ENCODE results near the gene IRGQ.

GRCh38 chr19:43640424-43640757 is 44.5 kb upstream of the IRGQ start:
- TF ChIP-seq CTCF (conservative IDR thresholded peaks at IDR 0.05; ENCODE audit: low read depth, low read length) (no peak), EZH2 (IDR thresholded peaks at IDR 0.05; ENCODE audit: borderline replicate concordance, low read depth, low read length, poor library complexity, severe bottlenecking) (no peak)
